Stimulated activated CD4-positive, alpha-beta T cell treated with anti-CD3 and anti-CD28 coated beads, Interleukin-15, amount 100 ng/mL, for 48 hours (primary cell): ENCODE results near the gene RAD9A.

Source experiments
- DNase-seq, 2 donors: peaks; one replicate each; pipeline ENCODE4 v3.0.0-alpha.2; 2020; ENCODE audit warnings: low read depth in 2 of 2

RAD9A gene

GRCh38 chr11:67409781-67410368, 18.1 kb downstream of the RAD9A start:
- no peak for DNase-seq

GRCh38 chr11:67410369-67410831, 18.6 kb downstream of the RAD9A start:
- no peak for DNase-seq

GRCh38 chr11:67410984-67411784, 19.4 kb downstream of the RAD9A start:
- no peak for DNase-seq

GRCh38 chr11:67411785-67412152, 20.0 kb downstream of the RAD9A start:
- DNase-seq = no peak

- no peak for DNase-seq
These were observed 20.9 kb downstream of the RAD9A start for GRCh38 chr11:67412495-67413179.

GRCh38 chr11:67413266-67413849, 21.6 kb downstream of the RAD9A start:
- no peak for DNase-seq

- no peak for DNase-seq
These were observed 23.9 kb downstream of the RAD9A start, which contains the start of gene CARNS1 for GRCh38 chr11:67415501-67416304. TSS of gene CARNS1 (plus strand) at chr11:67415678. CDS start at chr11:67416200, 522 bp downstream.

GRCh38 chr11:67416416-67417335, 24.9 kb downstream of the RAD9A start:
- DNase-seq = no peak

GRCh38 chr11:67417425-67417824, 25.6 kb downstream of the RAD9A start:
- no peak for DNase-seq

GRCh38 chr11:67418476-67419281, 26.9 kb downstream of the RAD9A start:
- no peak for DNase-seq

GRCh38 chr11:67419325-67420049, 27.7 kb downstream of the RAD9A start:
- no peak for DNase-seq

- DNase-seq = no peak
These were observed 28.4 kb downstream of the RAD9A start for GRCh38 chr11:67420147-67420645.

- peak; percentile 96 to 99 for DNase-seq
These were observed 29.1 kb downstream of the RAD9A start for GRCh38 chr11:67420646-67421429.

GRCh38 chr11:67421430-67422031, 29.7 kb downstream of the RAD9A start:
- no peak for DNase-seq

- DNase-seq = no peak
These were observed 31.1 kb downstream of the RAD9A start for GRCh38 chr11:67422891-67423290.

- no peak for DNase-seq
These were observed 31.7 kb downstream of the RAD9A start for GRCh38 chr11:67423466-67423865.

GRCh38 chr11:67423891-67424613, 32.3 kb downstream of the RAD9A start:
- DNase-seq = no peak
